AG09309 (cell line): ENCODE measurements around the gene CCNJL.

Experiments used
- DNase-seq: peaks from one replicate; pipeline ENCODE4 v3.0.0-alpha.2; 2010; ENCODE audit warnings: low read depth
- H3K4me3 ChIP-seq: 2 replicates; pipeline ENCODE4 v1.5.1; 2011; ENCODE audit warnings: mild to moderate bottlenecking, low read depth, low read length, moderate library complexity; ENCODE audit not compliant: control insufficient read depth
- CTCF ChIP-seq: IDR thresholded peaks from 2 replicates; pipeline ENCODE4 v1.5.1; 2011; ENCODE audit warnings: mild to moderate bottlenecking, low read depth, low read length, inconsistent platforms; ENCODE audit not compliant: insufficient read depth, control insufficient read depth; ENCODE audit errors: missing control alignments

The CCNJL gene

GRCh38 chr5:160312134-160312959, at the start of gene CCNJL:
Gene CCNJL, minus strand, starts transcription at chr5:160312564. Its CDS starts 641 bp downstream, at chr5:160311923.
- DNase-seq: no peak
- peak within 1 kb of the TSS; percentile 47 for H3K4me3 ChIP-seq
- TF ChIP-seq CTCF: no peak

- H3K4me3 ChIP-seq: no peak overlapping the region
- TF ChIP-seq CTCF: no peak
- DNase-seq: no peak
Measured at GRCh38 chr5:160361624-160362228, 49.4 kb upstream of the CCNJL start.

GRCh38 chr5:160360310-160360709, 47.9 kb upstream of the CCNJL start:
- H3K4me3 ChIP-seq: no peak overlapping the region
- no peak for DNase-seq
- TF ChIP-seq CTCF: no peak

- DNase-seq: no peak
- TF ChIP-seq CTCF: no peak
- H3K4me3 ChIP-seq: no peak overlapping the region
Measured at GRCh38 chr5:160359816-160360215, 47.5 kb upstream of the CCNJL start.

GRCh38 chr5:160359242-160359641, 46.9 kb upstream of the CCNJL start:
- no peak for DNase-seq
- no peak for TF ChIP-seq CTCF
- H3K4me3 ChIP-seq: no peak overlapping the region

GRCh38 chr5:160357861-160358411, 45.6 kb upstream of the CCNJL start:
- no peak for DNase-seq
- no peak for TF ChIP-seq CTCF
- H3K4me3 ChIP-seq: no peak overlapping the region
